T-helper 1 cell treated with Interleukin-12 subunit alpha and Interleukin-12 subunit beta and Interleukin-4 antibody, amounts not matched to agents 30 μg/mL and 1 μg/mL, for 36 hours (primary cell): Measurements from ENCODE around the gene ANTXRL.
A peak's percentile ranks its signal among the peaks of the same experiment; 100 is the strongest.
"Not testable (repeated sequence)": the region's sequence is repeated elsewhere in the genome, so short reads cannot be mapped to it uniquely, and the experiment has no call there.

Experiments used
- H3K27ac Mint-ChIP-seq: one replicate; pipeline ENCODE4 v1.8.0; 2021; ENCODE audit warnings: mild to moderate bottlenecking, mixed read lengths
- H3K27me3 Mint-ChIP-seq: one replicate; pipeline ENCODE4 v1.8.0; 2021; ENCODE audit warnings: low read depth, mixed read lengths
- H3K36me3 Mint-ChIP-seq: one replicate; pipeline ENCODE4 v1.8.0; 2021; ENCODE audit warnings: low read depth, mixed read lengths
- H3K4me1 Mint-ChIP-seq: one replicate; pipeline ENCODE4 v1.8.0; 2021; ENCODE audit warnings: low read depth, mixed read lengths
- H3K4me3 Mint-ChIP-seq: one replicate; pipeline ENCODE4 v1.8.0; 2021; ENCODE audit warnings: mild to moderate bottlenecking, moderate library complexity, mixed read lengths
- H3K9me3 Mint-ChIP-seq: one replicate; pipeline ENCODE4 v1.8.0; 2021; ENCODE audit warnings: mixed read lengths

ANTXRL gene

DNA sequence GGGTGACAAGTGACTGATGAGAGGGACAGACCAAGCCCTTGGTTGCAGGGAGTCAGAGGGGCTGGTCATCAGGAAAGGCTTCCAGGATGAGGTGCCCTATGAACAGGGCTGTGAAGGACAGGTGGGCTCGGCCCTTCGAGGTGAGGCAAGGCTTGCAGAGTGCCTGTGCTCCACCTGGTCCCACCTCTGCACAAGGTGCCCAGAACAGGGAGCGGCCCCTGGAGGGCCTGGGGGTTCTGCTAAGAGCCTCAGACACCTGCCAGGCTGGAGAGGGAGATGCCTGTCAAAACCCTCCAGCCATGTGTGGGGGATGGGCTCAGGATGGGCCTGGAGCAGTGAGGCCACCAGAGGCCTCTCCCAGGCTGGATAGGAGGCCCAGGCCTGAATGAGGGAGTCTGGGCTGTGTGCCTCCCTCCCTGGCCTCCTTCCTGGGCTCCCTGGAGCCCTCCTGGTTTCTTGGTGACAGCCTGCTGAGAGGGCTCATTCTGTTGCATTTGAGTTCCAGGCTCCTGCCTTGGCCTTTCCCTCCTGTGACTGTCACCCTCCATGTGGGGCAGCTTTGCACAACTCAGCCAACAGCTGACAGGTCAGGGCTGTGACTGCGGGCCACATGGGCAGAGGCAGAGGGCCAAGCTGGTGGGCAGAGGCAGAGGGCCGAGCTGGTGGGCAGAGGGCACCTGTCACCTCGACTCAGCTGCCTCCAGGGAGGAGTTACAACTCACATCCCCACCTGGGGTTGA is 21.1 kb upstream of the ANTXRL start:
- H3K9me3 Mint-ChIP-seq, H3K4me1 Mint-ChIP-seq, H3K27me3 Mint-ChIP-seq, H3K4me3 Mint-ChIP-seq: not testable (repeated sequence)
- peak overlapping the region; percentile 14 for H3K27ac Mint-ChIP-seq
- peaks cover 18% of the 10 kb centered on the region for H3K36me3 Mint-ChIP-seq

DNA sequence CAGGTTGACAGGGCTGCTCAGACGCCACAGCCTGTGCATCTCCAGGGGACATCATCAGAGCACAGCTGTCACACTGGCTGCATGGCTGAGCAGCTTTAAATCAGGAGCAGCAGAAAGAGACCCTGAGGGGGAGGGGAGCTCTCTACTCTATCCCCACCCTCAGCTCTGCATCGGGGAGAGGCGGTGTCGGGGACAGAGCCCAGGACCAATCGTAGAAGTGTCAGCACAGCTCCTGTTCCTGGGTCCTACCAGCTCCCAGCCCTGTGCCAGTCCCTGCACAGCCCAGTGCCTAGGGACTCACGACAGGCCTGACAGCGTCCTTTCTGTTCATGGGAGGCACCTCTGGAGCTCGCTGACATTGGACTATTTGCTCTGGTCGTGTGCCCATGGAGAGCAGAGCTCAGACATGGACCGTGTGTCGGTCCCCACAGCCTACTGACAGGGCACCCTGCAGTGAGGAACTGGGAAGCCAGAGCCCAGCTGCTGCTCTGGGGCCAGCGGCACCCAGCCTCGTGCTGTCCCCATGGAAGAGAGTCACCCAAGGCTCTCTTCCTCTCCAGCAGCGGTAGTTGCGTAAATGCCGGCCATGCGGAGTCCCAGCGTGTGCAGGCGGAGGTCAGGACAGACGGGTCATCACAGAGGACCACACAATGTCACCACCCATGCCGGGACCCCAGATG is 20.4 kb upstream of the ANTXRL start:
- H3K36me3 Mint-ChIP-seq = peaks cover 11% of the 10 kb centered on the region
- peaks cover 12% of the 10 kb centered on the region for H3K4me1 Mint-ChIP-seq
- no peaks in the 10 kb centered on the region for H3K27me3 Mint-ChIP-seq
- peak overlapping the region; percentile 14 for H3K27ac Mint-ChIP-seq
- H3K4me3 Mint-ChIP-seq = peak overlapping the region; percentile 19
- no peaks in the 10 kb centered on the region for H3K9me3 Mint-ChIP-seq

DNA sequence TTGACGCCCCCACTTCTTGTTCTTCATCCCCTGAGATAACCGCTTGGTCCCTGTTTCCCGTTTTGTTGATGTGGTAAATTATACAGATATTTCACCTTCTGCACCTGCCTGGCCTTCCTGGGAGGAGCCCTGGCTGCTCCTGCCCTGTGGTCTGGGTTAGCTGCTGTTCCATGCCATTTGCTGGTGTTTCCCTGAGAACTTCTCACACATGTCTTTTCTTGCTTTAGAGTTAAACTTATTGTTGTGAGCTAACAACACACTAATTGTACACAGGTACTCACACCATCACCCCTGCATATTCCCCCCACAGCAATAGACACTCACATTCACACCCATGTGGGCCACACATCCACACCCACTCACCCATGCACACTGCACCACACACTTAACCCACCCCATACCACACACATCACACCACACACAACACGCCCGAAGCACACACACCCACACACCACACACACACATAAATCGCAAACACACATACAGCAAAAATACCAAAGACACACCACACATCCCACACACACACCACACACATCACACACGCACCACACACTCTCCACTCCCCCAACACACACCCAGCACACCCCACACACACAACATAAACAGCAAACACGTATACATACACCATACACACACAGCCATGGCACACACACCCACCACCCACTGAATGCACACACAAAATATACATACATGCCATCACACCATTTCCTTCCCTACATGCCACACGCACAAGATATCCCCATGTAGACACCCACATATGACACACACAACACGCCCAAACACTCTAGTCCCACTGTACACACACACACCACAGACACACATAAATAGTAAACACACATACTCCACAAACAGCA is 19.4 kb upstream of the ANTXRL start:
- no peak overlapping the region for H3K27ac Mint-ChIP-seq
- no peaks in the 10 kb centered on the region for H3K27me3 Mint-ChIP-seq
- H3K4me1 Mint-ChIP-seq = peaks cover 17% of the 10 kb centered on the region
- peaks cover 7% of the 10 kb centered on the region for H3K36me3 Mint-ChIP-seq
- H3K4me3 Mint-ChIP-seq = no peak overlapping the region
- H3K9me3 Mint-ChIP-seq = no peaks in the 10 kb centered on the region

DNA sequence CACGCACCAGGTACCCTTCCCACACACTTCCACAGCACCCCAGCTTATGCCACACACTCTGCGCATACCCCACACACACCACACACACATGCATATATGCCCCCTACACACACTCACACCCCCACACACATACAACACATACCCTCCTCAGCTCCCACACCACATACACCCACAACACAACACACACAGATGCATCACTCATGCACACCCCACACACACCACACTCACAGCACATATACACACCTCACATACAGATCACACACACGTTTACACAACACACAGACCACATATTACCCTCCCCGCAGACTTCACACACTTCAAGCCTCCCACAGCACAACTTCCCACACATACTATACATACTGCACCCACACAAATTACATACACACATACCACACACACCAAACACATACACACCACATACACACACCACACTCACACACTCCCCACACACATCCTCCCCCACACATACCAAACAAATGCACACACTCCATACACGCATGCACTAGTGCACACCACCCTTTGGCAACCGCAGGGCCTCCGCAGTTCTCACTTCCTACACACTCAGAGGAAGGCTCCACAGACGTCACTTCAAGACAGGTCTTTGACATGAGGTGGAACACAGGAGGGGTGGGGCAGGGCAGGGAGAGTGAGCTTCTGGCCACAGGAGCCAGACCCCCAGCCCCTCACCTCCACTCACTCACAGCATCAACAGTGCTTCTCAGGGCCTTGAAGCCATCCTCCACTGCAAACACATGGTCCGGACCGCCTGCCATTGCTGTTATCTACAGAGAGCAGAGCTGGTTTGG is 18.5 kb upstream of the ANTXRL start:
- Mint-ChIP-seq H3K4me1 (peaks cover 21% of the 10 kb centered on the region), H3K9me3 (no peaks in the 10 kb centered on the region), H3K36me3 (peaks cover 7% of the 10 kb centered on the region), H3K27ac (no peak overlapping the region), H3K4me3 (no peak overlapping the region), H3K27me3 (no peaks in the 10 kb centered on the region)

DNA sequence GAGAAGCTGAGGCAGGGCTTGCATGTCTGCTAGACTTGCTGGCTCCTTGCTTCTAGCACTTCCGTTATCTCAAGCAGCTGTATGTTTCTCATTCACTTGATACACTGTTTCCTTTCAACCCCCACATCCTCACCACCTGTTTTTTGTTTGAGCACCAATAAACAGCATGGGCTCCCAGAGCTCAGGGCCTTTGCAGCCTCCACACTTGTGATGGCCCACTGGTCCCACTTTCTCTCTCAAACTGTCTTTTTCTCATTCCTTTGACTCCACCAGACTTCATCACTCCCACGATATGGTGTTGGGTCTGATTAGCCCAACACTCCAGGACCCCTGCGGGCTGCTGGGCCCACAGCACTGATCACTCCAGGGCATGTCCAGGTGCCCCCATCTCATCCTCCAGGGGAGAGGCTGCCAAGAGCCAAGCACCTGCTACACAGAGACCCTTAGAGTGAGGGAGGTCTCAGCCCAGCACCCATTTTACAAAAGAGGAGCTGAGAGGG is 17.2 kb upstream of the ANTXRL start:
- H3K27ac Mint-ChIP-seq, H3K9me3 Mint-ChIP-seq, H3K4me3 Mint-ChIP-seq, H3K27me3 Mint-ChIP-seq, H3K36me3 Mint-ChIP-seq: not testable (repeated sequence)
- peaks cover 21% of the 10 kb centered on the region for H3K4me1 Mint-ChIP-seq

DNA sequence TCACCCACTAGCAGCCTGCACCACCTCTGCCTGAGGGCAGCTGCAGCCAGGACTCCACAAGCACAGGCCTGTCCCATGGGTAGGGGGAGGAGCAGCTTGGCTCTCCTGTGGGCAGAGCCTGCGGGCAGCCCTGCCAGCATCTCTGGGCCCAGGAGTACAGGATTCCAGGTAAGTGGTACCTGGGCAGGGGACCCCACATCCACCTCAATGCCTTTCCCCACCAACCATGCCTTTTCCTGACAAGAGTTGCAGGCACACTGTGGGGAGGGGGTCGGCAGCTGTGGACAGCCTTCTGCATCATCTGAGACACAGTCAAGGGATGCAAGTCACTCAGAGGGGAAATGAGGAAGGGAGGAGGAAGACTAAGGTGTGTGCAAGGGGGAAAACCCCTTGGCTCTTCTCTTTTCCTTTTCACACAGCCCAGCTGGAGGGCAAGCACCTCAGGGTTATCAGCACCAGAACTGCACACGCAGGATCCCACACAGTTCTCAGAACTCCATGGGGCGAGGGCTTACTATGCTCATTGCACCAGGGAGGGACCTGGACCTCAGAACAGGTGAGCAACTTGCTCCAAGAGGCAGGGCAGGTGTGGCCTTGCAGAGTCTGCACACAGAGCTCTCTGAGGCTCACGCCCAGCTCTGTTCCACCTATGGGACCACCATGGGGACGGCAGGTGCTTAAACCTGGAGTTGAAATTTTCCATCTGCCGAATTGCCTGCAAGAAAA is 16.5 kb upstream of the ANTXRL start:
- H3K4me3 Mint-ChIP-seq = no peak overlapping the region
- H3K9me3 Mint-ChIP-seq = no peaks in the 10 kb centered on the region
- H3K36me3 Mint-ChIP-seq = peaks cover 4% of the 10 kb centered on the region
- peaks cover under 1% of the 10 kb centered on the region for H3K27me3 Mint-ChIP-seq
- H3K27ac Mint-ChIP-seq = peak overlapping the region; percentile 32
- H3K4me1 Mint-ChIP-seq = peaks cover 20% of the 10 kb centered on the region

DNA sequence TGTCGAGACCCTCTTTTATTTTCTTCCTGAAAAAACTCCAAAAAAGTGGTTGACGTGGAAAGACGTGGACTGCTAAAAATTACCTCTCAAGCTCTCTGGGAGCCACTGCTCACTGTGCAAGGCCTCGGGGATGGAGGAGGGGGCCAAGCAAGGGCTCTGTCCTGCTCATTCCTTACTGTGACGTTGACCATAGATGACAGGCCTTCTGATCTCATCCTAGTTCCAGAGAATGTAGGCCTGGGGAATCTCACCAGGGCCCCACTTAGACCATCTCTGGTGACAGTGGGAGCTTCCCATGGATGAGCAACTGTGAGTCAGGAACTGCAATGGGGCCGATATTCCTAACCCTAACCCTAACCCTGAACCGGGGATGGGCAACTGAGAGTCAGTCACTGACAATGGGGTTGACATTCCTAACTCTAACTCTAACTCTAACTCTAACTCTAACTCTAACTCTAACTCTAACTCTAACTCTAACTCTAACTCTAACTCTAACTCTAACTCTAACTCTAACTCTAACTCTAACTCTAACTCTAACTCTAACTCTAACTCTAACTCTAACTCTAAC is 15.8 kb upstream of the ANTXRL start:
- Mint-ChIP-seq H3K27ac (peak overlapping the region; percentile 32), H3K4me1 (peaks cover 20% of the 10 kb centered on the region)
- H3K4me3 Mint-ChIP-seq, H3K27me3 Mint-ChIP-seq, H3K9me3 Mint-ChIP-seq, H3K36me3 Mint-ChIP-seq: not testable (repeated sequence)

DNA sequence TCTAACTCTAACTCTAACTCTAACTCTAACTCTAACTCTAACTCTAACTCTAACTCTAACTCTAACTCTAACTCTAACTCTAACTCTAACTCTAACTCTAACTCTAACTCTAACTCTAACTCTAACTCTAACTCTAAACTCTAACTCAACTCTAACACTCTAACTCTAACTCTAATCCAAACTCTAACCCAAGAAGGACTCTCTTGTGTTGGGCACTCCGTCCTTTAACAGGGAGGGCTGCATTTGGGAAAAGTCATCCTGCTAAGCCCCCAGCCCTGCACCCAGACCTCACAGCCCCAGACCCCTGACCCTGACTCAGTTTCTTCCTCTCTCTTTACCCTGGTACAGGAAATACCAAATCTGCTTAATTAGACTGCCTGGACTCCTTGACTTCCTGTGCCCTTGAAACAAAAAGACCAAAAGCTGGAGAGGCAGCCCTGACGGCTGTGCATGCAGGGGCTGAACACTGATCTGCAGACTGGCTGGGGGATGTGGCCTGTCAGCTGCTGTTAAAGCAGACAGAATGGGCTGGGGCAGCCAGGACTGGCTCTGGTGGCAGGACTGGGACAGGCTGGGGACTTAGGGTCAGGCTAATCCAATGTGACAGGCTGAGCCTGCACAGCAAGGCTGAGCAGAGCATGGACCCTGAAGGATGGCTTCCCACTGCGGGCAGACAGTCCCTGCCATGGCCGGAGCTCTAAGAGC is 14.8 kb upstream of the ANTXRL start:
- Mint-ChIP-seq H3K27ac (peak overlapping the region; percentile 73), H3K4me1 (peaks cover 20% of the 10 kb centered on the region), H3K4me3 (peak overlapping the region; percentile 40), H3K27me3 (peaks cover 15% of the 10 kb centered on the region)
- H3K9me3 Mint-ChIP-seq, H3K36me3 Mint-ChIP-seq: not testable (repeated sequence)

DNA sequence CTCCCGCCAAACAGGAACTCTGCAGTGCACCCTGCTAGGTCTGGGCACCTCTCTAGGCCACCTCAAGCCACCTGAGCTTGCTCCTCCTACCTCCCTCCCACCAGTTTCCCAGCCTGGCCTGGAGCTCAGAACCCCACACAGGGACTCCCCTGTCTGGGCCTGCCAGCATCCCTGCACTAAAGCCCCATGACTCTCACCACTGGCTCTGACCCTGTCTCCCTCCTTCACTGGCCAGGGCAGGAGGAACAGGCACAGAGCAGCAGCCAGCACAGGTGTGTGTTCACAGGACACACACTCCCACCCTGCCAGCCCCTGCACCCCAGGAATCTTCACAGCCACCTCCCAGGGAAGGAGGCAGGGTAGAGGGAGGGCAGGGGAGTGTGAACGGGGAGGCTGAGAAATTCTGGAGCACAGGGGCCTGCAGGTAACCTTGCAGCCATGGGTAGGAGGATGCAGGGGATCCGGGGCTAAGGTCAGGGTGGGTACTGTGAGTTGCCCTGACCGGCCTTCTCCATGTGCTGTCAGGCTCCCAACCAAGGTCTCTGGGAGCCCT is 13.9 kb upstream of the ANTXRL start:
- Mint-ChIP-seq H3K36me3 (peaks cover 2% of the 10 kb centered on the region), H3K4me1 (peaks cover 20% of the 10 kb centered on the region), H3K9me3 (no peaks in the 10 kb centered on the region), H3K27me3 (peaks cover 21% of the 10 kb centered on the region), H3K27ac (peak overlapping the region; percentile 49), H3K4me3 (no peak overlapping the region)

DNA sequence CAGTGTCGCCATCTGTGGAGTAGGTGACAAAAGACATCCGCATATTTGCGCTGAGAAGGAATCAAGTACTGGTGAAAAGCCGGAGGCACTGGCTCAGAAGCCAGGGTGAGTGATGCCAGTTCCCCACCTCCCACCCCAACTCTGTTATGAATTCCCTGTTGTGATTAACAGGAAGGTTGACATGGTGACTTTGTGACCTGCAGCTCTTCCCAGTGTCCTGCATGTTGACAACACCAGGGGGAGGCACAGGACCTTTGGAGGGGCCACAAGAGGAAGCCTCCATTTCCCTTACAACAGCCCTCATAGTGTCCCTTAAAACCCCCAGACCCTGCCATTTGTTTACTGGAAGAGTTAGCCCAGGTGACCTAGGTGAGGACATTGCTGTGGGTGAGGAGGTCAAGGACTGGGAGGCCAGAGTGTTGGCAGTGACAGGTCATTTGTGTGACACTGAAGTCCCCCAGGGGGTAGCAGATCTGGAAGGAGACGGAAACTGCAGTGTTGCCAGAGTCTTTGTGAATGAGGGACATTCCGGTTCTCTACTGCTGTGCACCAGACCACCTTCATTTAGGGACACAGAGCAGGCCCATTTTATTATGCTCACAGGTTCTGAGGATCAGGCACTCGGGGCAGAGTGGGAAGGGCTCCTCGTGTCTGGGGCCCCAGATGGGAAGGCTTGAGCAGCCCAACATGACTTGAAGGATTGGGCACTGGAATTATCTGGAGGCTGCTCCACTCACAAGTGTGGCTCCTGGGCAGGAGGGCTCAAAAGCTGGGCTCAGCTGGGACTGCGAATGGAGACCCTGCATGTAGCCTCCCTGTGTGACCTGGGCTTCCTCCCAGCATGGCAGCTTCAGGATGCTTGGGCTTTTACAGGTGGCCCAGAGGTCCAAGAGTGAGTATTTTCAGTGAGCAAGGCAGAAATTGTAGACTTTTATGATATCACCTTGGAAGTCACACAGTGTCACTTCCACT is 13.0 kb upstream of the ANTXRL start:
- Mint-ChIP-seq H3K36me3 (peaks cover 2% of the 10 kb centered on the region), H3K27me3 (peaks cover 27% of the 10 kb centered on the region), H3K9me3 (no peaks in the 10 kb centered on the region), H3K27ac (no peak overlapping the region), H3K4me3 (no peak overlapping the region), H3K4me1 (peaks cover 20% of the 10 kb centered on the region)

DNA sequence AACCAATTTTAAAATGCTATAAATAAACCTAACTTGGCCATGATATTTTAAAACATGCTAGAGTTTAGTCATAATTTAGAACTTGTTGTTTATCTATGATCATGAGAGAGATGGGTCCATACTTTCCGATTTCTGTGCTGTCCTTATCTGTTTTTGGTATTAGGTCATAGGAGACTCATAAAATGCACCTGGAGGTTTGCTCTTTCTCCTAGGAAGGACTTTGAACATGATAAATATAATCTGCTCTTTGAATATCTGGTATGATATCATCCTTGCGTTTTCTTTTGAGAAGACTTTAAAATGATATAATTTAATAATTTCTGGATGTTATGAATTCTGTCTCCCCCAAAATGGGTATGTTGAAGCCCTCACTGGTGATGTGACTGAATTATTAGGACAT is 9.0 kb upstream of the ANTXRL start:
- H3K27me3 Mint-ChIP-seq = peaks cover 56% of the 10 kb centered on the region
- H3K9me3 Mint-ChIP-seq = no peaks in the 10 kb centered on the region
- H3K4me3 Mint-ChIP-seq = no peak overlapping the region
- peaks cover 12% of the 10 kb centered on the region for H3K4me1 Mint-ChIP-seq
- H3K27ac Mint-ChIP-seq = no peak overlapping the region
- H3K36me3 Mint-ChIP-seq = no peaks in the 10 kb centered on the region

DNA sequence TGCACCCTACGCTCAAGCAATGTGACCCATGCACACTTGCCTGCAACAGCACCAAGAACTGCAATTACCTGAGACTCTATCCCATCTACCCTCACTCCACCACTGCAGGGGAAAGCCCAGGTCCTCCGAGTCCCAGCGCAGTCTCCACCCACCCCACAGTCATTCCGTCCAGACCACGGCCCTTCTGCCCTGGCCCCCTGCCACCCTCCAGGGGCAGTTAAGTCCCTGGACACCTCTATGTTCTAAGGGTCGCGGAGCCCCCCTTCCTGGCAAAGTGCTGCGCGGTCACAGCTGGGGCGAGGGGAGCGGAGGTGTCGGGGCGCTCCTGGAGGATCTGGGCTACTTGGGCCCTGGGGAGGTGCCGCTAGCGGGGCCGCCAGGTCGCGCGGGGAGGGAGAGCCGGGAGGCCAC is 4.4 kb upstream of the ANTXRL start:
- not testable (repeated sequence) for H3K27ac Mint-ChIP-seq, H3K9me3 Mint-ChIP-seq, H3K36me3 Mint-ChIP-seq
- peak overlapping the region; percentile 65 for H3K4me3 Mint-ChIP-seq
- peaks cover 39% of the 10 kb centered on the region for H3K27me3 Mint-ChIP-seq
- H3K4me1 Mint-ChIP-seq = peaks cover 20% of the 10 kb centered on the region
